Astrocyte of the spinal cord (primary cell): ENCODE data around the gene RABGAP1L.

Experiments used
- DNase-seq: peaks from one replicate; pipeline ENCODE4 v3.0.0; 2011; ENCODE audit warnings: low read depth, low spot score
- H3K4me3 ChIP-seq: 2 replicates; pipeline ENCODE4 v1.5.1; 2011; ENCODE audit warnings: low read depth, mild to moderate bottlenecking, low read length, moderate library complexity
- in situ Hi-C: cut with HindIII; loops from 2 replicates; pipeline ENCODE4 v1.10.0; 2017; ENCODE audit warnings: low sequenced_read_pairs
- TF ChIP-seq, protein P1 (sequence below): IDR thresholded peaks from 2 replicates; pipeline ENCODE4 v1.5.1; 2012; ENCODE audit warnings: low read depth, mild to moderate bottlenecking, low read length, inconsistent platforms

The RABGAP1L gene

DNA sequence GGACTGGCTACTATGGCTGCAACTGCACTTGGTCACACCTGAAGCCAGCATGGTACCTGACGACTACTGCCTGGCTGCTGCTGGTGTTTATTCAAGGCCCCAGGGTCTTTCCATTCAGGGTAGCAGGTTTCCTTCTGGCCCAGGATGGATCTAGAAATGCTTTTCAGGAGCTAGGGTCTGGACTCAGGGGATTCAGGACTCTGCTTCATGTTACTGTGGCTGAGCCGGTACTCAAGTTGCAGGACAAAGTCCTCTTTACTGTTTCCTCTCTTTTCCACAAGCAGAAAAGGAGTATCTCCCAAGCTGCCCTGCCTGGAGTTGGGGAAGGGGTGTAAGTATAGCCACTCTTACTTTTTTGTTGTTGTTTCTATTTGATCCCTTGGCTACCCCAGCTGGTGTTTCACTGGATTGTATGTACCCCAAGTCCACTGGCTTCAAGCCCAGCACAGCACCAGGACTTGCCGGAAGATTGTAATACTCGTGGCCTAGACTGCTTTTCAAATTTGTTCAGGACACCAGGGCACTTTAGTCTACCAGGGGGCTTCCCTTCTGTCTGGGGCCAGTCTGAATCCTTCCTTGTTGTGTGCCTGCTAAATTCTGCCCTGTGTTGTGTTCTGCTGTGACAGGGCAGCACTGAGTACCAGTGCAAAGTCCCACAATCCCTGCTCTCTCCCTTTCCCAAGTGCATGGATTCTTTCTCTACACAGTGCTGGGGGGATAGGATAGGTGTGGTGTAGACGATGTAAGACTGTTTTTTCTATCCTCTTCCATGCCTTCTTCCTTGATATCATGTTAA lies 536.9 kb downstream of the RABGAP1L start:
- TF ChIP-seq, protein P1, sequence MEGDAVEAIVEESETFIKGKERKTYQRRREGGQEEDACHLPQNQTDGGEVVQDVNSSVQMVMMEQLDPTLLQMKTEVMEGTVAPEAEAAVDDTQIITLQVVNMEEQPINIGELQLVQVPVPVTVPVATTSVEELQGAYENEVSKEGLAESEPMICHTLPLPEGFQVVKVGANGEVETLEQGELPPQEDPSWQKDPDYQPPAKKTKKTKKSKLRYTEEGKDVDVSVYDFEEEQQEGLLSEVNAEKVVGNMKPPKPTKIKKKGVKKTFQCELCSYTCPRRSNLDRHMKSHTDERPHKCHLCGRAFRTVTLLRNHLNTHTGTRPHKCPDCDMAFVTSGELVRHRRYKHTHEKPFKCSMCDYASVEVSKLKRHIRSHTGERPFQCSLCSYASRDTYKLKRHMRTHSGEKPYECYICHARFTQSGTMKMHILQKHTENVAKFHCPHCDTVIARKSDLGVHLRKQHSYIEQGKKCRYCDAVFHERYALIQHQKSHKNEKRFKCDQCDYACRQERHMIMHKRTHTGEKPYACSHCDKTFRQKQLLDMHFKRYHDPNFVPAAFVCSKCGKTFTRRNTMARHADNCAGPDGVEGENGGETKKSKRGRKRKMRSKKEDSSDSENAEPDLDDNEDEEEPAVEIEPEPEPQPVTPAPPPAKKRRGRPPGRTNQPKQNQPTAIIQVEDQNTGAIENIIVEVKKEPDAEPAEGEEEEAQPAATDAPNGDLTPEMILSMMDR, result no peak
- in situ Hi-C loops, result no loop called here
- H3K4me3 ChIP-seq, result no peak overlapping the region
- no peak for DNase-seq

DNA sequence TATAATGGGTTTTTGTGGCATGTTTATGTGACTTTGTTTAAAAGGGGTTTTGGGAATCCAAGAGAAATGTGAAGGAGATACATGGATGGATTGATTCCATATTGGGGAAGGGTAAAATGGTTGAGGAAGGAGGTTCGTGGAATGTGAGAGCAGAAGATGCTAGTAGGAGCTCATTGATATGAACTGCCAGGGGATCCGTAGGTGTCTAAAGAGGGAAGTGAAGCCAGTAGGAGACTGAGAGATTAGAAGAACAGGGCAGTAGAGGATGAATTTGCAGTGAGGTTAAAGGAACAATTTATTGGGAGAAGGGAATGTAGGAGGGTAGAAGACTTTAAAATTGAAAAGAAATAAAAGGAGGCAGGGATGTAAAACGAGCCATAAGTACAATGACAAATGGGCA lies 541.0 kb downstream of the RABGAP1L start:
- no peak overlapping the region for H3K4me3 ChIP-seq
- TF ChIP-seq, protein P1, result no peak
- in situ Hi-C loops, result no loop called here
- DNase-seq, result no peak

DNA sequence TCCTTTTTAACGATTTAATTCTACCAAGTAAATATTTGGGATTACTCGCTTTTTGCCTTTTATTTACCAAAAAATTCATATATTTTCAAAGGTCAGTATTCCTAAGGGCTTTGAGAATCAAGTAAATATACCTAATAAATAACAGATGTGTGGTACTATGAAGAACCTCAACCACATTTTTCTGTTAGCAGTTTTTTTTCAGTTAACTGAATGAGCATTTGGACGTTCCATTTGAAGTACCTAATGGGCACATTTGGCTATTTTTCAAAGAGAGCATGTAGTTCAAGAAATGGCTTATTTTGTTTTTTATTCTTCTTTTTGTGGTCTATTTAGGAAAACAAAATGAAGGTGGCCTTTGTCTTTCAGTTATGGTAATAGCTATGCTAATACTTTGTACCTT lies 541.5 kb downstream of the RABGAP1L start:
- in situ Hi-C loops, result no loop called here
- TF ChIP-seq, protein P1, result no peak
- DNase-seq, result peak; percentile 22
- H3K4me3 ChIP-seq, result no peak overlapping the region

DNA sequence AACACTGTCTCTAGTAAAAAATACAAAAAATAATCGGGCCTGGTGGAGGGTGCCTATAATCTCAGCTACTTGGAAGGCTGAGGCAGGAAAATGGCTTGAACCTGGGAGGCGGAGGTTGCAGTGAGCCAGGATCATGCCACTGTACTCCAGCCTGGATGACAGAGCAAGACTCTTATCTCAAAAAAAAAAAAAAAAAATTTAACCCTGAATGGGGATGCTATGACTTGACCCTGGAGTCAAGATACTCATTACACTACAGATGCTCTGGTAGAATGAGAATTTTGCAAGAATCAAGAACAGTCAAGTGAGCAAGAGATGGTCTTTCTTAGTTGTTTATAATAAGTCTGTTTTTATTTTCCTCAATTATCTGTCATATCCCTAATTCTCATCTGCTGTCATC lies 542.2 kb downstream of the RABGAP1L start:
- H3K4me3 ChIP-seq, result no peak overlapping the region
- TF ChIP-seq, protein P1, result no peak
- in situ Hi-C loops, result no loop called here
- DNase-seq, result no peak

DNA sequence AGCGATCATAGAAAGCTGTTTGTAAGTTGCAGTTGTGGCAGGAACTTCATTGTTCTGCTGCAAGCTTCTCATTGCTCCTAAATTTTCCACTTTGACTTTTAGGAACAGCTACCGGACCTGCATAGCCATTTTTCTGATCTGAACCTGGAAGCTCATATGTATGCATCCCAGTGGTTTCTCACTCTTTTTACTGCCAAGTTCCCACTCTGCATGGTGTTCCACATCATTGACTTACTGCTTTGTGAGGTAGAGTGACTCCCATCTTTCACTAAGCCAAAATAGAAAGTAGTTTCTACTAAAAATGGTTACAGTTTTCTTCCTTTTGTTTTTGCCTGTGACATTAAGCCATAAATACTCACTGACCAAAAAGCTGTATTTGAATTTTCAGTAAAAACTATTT lies 542.7 kb downstream of the RABGAP1L start:
- DNase-seq, result no peak
- no peak overlapping the region for H3K4me3 ChIP-seq
- TF ChIP-seq, protein P1, result no peak
- in situ Hi-C loops, result no loop called here

DNA sequence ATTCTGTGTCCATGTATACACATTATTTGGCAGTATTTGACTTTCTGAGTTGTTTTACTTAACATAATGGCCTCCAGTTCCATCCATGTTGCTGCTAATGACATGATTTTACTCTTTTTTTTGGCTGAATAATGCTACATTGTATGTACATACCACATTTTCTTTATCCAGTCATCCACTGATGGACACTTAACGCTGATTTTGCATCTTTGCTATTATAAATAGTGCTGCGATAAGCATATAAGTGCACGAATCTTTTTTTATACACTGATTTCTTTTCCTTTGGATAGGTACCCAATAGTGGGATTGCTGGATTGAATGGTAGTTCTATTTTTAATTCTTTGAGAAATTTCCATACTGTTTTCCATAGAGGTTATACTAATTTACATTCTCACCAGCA lies 544.0 kb downstream of the RABGAP1L start:
- no peak for DNase-seq
- H3K4me3 ChIP-seq, result no peak overlapping the region
- TF ChIP-seq, protein P1, result no peak
- in situ Hi-C loops, result no loop called here

DNA sequence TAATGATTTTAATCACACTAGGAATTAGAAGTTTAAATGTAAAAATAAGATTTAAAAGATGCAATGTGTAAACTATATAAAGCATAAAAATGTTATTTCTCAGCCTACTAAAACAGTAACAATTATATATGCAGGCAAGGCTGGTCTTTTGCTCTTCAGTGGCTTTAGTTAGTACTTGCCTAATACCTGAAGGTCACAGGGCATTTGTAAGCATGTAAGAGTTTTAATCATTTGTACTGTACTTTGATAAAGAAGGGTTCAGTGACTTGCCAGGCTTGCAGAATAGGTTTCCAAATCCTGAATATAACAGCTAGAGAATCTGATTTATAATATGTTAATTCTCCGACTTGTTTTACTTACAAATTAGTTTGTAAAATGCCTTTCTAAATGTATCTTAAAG lies 545.0 kb downstream of the RABGAP1L start:
- TF ChIP-seq, protein P1, result no peak
- no peak for DNase-seq
- in situ Hi-C loops, result no loop called here
- no peak overlapping the region for H3K4me3 ChIP-seq
